ENCODE measurements around the gene LRRC14B. TPM values are rescaled to one million over a fixed set of nuclear protein-coding genes. Genes with fewer than 3 reads are reported as not detected.

LRRC14B gene
- total RNA-seq, 5 donors from 2014 or later (not counting 1 experiment from before 2014, with no cell fraction given), result not detected

Other genes with a start within 250 kb of the LRRC14B start
- under 1 TPM in 2 of 5 donors, not detected in 3; 0.06 to 0.09 TPM for gene PLEKHG4B, start 99.3 kb upstream of the LRRC14B start, total RNA-seq
- 1 to 10 TPM; 2.5 to 9.8 (median 6.3) TPM for gene CCDC127, start 26.7 kb downstream of the LRRC14B start, total RNA-seq
- gene SDHA, start 26.8 kb downstream of the LRRC14B start, total RNA-seq, result 100 to 1,000 TPM; 122 to 209 (median 140) TPM
- 100 to 1,000 TPM in 1 of 5 donors, 10 to 100 TPM in 4; 61.0 to 104 (median 92.6) TPM for gene PDCD6, start 80.2 kb downstream of the LRRC14B start, total RNA-seq
- 10 to 100 TPM in 1 of 5 donors, 1 to 10 TPM in 3, under 1 TPM in 1; 0.55 to 13.5 (median 3.4) TPM for gene AHRR, start 130.2 kb downstream of the LRRC14B start, total RNA-seq